Kidney epithelial cell (primary cell): Measurements from ENCODE around the gene STPG3. TPM values are rescaled to one million over a fixed set of nuclear protein-coding genes. Genes with fewer than 3 reads are reported as not detected.

Experiments used
- DNase-seq: peaks from one replicate; pipeline ENCODE4 v3.0.0-alpha.2; 2010; ENCODE audit warnings: low read depth
- H3K27me3 ChIP-seq: 2 replicates; pipeline ENCODE4 v1.6.0; 2011; ENCODE audit warnings: low read length; ENCODE audit not compliant: control insufficient read depth, insufficient read depth
- H3K36me3 ChIP-seq: 2 replicates; pipeline ENCODE4 v1.5.1; 2011; ENCODE audit warnings: low read length; ENCODE audit not compliant: control insufficient read depth, insufficient read depth
- H3K4me3 ChIP-seq: 2 replicates; pipeline ENCODE4 v1.5.1; 2011; ENCODE audit warnings: low read depth, mild to moderate bottlenecking, control low read depth, low read length
- total RNA-seq: library from RNA; depleted of rRNA; stranded (reverse); fragments of >200 nt; gene quantifications from 2 replicates; pipeline ENCODE4 v1.2.3, GENCODE V29; 2015
- TF ChIP-seq, protein P1 (sequence below): IDR thresholded peaks from 2 replicates; pipeline ENCODE4 v1.5.1; 2011; ENCODE audit warnings: mild to moderate bottlenecking, moderate library complexity, low read length, control low read depth, inconsistent platforms; ENCODE audit not compliant: insufficient read depth, poor library complexity, severe bottlenecking

STPG3 gene
- total RNA-seq, 1 donor from 2014 or later, result not detected

DNA sequence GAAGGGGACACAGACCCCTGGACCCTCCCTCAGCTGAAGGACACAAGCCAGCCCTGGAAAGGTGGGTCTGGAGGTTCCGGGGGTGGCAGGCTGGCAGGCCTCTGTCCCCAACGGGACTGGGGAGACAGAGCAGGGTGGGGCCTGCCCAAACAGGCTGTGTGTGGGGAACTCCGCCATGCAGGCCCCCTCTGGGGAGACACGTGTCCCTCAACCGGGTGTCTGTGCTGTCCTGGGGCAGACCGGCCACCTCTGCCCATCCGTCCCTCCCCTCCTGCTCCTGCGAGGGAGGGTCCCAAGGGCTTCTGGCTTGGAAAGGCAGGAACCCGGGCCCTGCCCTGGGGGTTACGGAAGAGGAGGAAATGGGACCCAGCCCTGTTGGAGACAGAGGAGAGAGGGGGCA lies 19.0 kb upstream of the STPG3 start:
- no peak overlapping the region for H3K4me3 ChIP-seq
- TF ChIP-seq, protein P1, sequence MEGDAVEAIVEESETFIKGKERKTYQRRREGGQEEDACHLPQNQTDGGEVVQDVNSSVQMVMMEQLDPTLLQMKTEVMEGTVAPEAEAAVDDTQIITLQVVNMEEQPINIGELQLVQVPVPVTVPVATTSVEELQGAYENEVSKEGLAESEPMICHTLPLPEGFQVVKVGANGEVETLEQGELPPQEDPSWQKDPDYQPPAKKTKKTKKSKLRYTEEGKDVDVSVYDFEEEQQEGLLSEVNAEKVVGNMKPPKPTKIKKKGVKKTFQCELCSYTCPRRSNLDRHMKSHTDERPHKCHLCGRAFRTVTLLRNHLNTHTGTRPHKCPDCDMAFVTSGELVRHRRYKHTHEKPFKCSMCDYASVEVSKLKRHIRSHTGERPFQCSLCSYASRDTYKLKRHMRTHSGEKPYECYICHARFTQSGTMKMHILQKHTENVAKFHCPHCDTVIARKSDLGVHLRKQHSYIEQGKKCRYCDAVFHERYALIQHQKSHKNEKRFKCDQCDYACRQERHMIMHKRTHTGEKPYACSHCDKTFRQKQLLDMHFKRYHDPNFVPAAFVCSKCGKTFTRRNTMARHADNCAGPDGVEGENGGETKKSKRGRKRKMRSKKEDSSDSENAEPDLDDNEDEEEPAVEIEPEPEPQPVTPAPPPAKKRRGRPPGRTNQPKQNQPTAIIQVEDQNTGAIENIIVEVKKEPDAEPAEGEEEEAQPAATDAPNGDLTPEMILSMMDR, result no peak
- H3K27me3 ChIP-seq, result peaks cover 64% of the 10 kb centered on the region
- DNase-seq, result no peak
- no peaks in the 10 kb centered on the region for H3K36me3 ChIP-seq

DNA sequence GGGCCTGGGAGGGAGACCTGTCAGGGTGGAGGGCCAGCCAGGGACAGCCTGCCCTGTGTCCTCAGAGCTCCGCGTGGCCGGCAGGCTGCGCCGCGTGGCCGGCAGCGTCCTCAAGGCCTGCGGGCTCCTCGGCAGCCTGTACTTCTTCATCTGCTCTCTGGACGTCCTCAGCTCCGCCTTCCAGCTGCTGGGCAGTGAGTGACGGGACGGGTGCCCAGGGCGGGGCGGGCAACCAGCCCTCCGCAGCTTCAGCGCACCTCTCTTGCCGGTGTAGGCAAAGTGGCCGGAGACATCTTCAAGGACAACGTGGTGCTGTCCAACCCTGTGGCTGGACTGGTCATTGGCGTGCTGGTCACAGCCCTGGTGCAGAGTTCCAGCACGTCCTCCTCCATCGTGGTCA lies 18.6 kb upstream of the STPG3 start:
- no peaks in the 10 kb centered on the region for H3K36me3 ChIP-seq
- TF ChIP-seq, protein P1, result no peak
- H3K4me3 ChIP-seq, result no peak overlapping the region
- peaks cover 64% of the 10 kb centered on the region for H3K27me3 ChIP-seq
- no peak for DNase-seq

DNA sequence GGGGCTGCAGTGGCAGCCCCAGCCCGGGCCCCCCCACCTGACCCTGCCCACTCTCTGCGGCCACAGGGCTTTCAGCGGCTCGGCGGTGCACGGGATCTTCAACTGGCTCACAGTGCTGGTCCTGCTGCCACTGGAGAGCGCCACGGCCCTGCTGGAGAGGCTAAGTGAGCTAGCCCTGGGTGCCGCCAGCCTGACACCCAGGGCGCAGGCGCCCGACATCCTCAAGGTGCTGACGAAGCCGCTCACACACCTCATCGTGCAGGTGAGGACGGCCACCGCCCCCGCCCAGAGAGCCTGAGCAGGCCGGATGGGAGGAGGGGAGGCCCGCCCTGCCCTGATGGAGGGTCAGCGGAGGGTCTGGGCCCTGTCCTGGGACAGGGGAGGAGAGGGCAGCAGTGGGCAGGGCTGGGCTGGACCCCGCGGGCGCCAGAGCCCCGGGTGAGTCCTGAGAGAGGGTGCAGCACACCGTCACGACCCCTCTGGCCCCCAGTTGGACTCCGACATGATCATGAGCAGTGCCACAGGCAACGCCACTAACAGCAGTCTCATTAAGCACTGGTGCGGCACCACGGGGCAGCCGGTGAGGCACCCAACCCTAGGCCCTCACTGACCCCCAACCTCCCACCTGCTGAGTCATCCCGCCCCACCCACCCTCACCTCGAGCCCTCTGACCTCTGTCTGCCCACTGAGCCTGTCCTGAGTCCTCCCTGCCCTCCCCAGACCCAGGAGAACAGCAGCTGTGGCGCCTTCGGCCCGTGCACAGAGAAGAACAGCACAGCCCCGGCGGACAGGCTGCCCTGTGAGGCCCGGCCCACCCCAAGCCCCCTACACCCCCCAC lies 17.7 kb upstream of the STPG3 start:
- Histone ChIP-seq H3K36me3 (no peaks in the 10 kb centered on the region), H3K4me3 (no peak overlapping the region), H3K27me3 (peaks cover 60% of the 10 kb centered on the region)
- no peak for DNase-seq
- TF ChIP-seq, protein P1, result no peak

DNA sequence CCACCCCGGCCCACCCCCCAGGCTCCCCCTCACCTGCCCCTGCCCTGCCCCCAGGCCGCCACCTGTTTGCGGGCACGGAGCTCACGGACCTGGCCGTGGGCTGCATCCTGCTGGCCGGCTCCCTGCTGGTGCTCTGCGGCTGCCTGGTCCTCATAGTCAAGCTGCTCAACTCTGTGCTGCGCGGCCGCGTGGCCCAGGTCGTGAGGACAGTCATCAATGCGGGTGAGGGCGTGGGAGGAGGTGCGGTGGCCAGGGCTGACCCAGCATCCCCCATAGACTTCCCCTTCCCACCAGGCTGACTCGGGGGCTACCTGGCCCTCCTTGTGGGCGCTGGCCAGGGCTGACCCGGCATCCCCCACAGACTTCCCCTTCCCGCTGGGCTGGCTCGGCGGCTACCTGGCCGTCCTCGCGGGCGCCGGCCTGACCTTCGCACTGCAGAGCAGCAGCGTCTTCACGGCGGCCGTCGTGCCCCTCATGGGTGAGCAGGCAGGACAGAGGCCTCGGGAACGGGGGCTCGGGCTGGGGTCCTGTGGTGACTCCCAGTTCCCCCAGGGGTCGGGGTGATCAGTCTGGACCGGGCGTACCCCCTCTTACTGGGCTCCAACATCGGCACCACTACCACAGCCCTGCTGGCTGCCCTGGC lies 16.9 kb upstream of the STPG3 start:
- H3K36me3 ChIP-seq, result no peaks in the 10 kb centered on the region
- no peak overlapping the region for H3K4me3 ChIP-seq
- DNase-seq, result no peak
- peaks cover 52% of the 10 kb centered on the region for H3K27me3 ChIP-seq
- TF ChIP-seq, protein P1, result no peak

DNA sequence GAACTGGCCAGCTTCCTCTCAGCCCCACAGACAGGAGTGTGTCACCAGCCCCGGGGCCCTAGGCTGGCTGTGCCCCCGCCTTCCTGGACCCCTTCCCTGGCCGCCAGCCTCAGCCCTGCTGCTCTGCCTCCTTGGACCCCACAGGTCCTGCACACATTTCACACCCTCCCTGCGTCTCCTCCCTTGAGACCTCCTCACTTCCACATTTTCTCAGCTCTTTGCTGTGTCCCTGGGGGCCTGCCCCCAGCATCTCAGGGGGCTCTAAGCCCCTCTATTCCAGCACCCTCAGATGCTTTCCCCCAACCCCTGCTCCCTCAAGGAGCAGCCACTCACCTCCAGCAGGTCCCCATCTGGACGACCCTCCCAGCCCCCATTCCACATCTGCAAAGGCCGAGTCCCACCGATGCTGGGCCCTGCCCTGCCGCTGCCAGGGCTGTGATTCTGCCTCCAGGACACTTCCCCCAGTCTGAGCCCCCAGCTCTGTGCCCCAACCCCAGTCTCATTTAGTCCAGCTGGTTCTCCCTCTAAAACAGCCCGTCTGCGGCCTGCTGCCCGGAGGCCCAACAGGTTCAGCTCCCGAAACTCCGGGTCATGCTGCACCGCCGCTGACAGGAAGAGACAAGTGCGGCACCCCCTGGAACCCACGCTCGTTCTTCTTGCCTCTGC lies 16.2 kb upstream of the STPG3 start:
- H3K36me3 ChIP-seq, result no peaks in the 10 kb centered on the region
- DNase-seq, result no peak
- TF ChIP-seq, protein P1, result no peak
- H3K27me3 ChIP-seq, result peaks cover 46% of the 10 kb centered on the region
- H3K4me3 ChIP-seq, result no peak overlapping the region
